H9 (cell line): ENCODE measurements around the gene MPHOSPH6. TPM values are rescaled to one million over a fixed set of nuclear protein-coding genes. Genes with fewer than 3 reads are reported as not detected.

Experiments
- DNase-seq: peaks from one replicate; pipeline ENCODE4 v3.0.0-alpha.2; 2017
- H2AFZ ChIP-seq: one replicate; pipeline ENCODE4 v1.6.1; 2013; ENCODE audit warnings: mild to moderate bottlenecking, low read length, control low read depth, moderate library complexity
- H2AK5ac ChIP-seq: 2 replicates; pipeline ENCODE4 v1.6.1; 2013; ENCODE audit warnings: low read length, control low read depth, mixed read lengths; ENCODE audit not compliant: insufficient read length
- H2BK120ac ChIP-seq: one replicate; pipeline ENCODE4 v1.6.1; 2013; ENCODE audit warnings: low read depth, mild to moderate bottlenecking, low read length, control low read depth, inconsistent platforms; ENCODE audit not compliant: poor library complexity, severe bottlenecking
- H2BK12ac ChIP-seq: 2 replicates; pipeline ENCODE4 v1.6.1; 2013; ENCODE audit warnings: low read length, control low read depth, mixed read lengths, low read depth; ENCODE audit not compliant: insufficient read length
- H2BK15ac ChIP-seq: 2 replicates; pipeline ENCODE4 v1.6.1; 2013; ENCODE audit warnings: low read depth, low read length, control low read depth
- H2BK20ac ChIP-seq: one replicate; pipeline ENCODE4 v1.6.1; 2013; ENCODE audit warnings: low read depth, mild to moderate bottlenecking, low read length, control low read depth, inconsistent platforms; ENCODE audit not compliant: poor library complexity, severe bottlenecking
- H2BK5ac ChIP-seq: 2 replicates; pipeline ENCODE4 v1.6.1; 2013; ENCODE audit warnings: low read length, control low read depth, mixed read lengths; ENCODE audit not compliant: insufficient read length
- H3K14ac ChIP-seq: 2 replicates; pipeline ENCODE4 v1.6.1; 2013; ENCODE audit warnings: low read length, control low read depth; ENCODE audit not compliant: insufficient read depth
- H3K18ac ChIP-seq: 2 replicates; pipeline ENCODE4 v1.6.1; 2013; ENCODE audit warnings: low read depth, mild to moderate bottlenecking, mixed read lengths, low read length, control low read depth; ENCODE audit not compliant: insufficient read length
- H3K23ac ChIP-seq: 2 replicates; pipeline ENCODE4 v1.6.1; 2013; ENCODE audit warnings: low read length, control low read depth, mixed read lengths, low read depth; ENCODE audit not compliant: insufficient read length
- H3K23me2 ChIP-seq: 2 replicates; pipeline ENCODE4 v1.6.1; 2013; ENCODE audit warnings: low read depth, mild to moderate bottlenecking, mixed read lengths, low read length, control low read depth; ENCODE audit not compliant: insufficient read length, poor library complexity, severe bottlenecking
- H3K27ac ChIP-seq: 2 replicates; pipeline ENCODE4 v1.5.1; 2013; ENCODE audit warnings: low read length, control low read depth, mixed read lengths, low read depth; ENCODE audit not compliant: insufficient read length
- H3K27me3 ChIP-seq: 2 replicates; pipeline ENCODE4 v1.6.1; 2013; ENCODE audit warnings: low read length, control low read depth, inconsistent platforms; ENCODE audit not compliant: insufficient read depth
- H3K4ac ChIP-seq: 2 replicates; pipeline ENCODE4 v1.6.1; 2013; ENCODE audit warnings: low read depth, mild to moderate bottlenecking, control low read depth, inconsistent platforms, low read length, moderate library complexity
- H3K4me1 ChIP-seq: 2 replicates; pipeline ENCODE4 v1.6.1; 2013; ENCODE audit warnings: low read length, control low read depth, inconsistent platforms; ENCODE audit not compliant: insufficient read depth
- H3K4me2 ChIP-seq: 2 replicates; pipeline ENCODE4 v1.6.1; 2013; ENCODE audit warnings: low read length, control low read depth, mixed read lengths; ENCODE audit not compliant: insufficient read length, insufficient read depth
- H3K56ac ChIP-seq: 2 replicates; pipeline ENCODE4 v1.6.1; 2013; ENCODE audit warnings: low read depth, mild to moderate bottlenecking, mixed read lengths, low read length, control low read depth; ENCODE audit not compliant: insufficient read length
- H3K79me1 ChIP-seq: 2 replicates; pipeline ENCODE4 v1.6.1; 2013; ENCODE audit warnings: low read depth, mild to moderate bottlenecking, moderate library complexity, low read length, control low read depth, inconsistent platforms; ENCODE audit not compliant: insufficient read depth, poor library complexity, severe bottlenecking
- H3K79me2 ChIP-seq: 2 replicates; pipeline ENCODE4 v1.6.1; 2013; ENCODE audit warnings: low read length, control low read depth, inconsistent platforms; ENCODE audit not compliant: insufficient read depth
- H3K9ac ChIP-seq: 2 replicates; pipeline ENCODE4 v1.6.1; 2013; ENCODE audit warnings: low read length, control low read depth, mixed read lengths; ENCODE audit not compliant: insufficient read length; ENCODE audit errors: extremely low read depth
- H3K9me3 ChIP-seq: one replicate; pipeline ENCODE4 v1.6.1; 2013; ENCODE audit warnings: low read depth, low read length, inconsistent platforms; ENCODE audit not compliant: control insufficient read depth
- H3T11ph ChIP-seq: one replicate; pipeline ENCODE4 v1.6.1; 2013; ENCODE audit warnings: mild to moderate bottlenecking, low read length, control low read depth, inconsistent platforms
- H4K20me1 ChIP-seq: one replicate; pipeline ENCODE4 v1.6.1; 2013; ENCODE audit not compliant: control insufficient read depth, insufficient read length, insufficient read depth
- H4K5ac ChIP-seq: 2 replicates; pipeline ENCODE4 v1.6.1; 2013; ENCODE audit warnings: low read depth, mild to moderate bottlenecking, mixed read lengths, low read length, control low read depth; ENCODE audit not compliant: insufficient read length
- H4K8ac ChIP-seq: replicated peaks from 2 replicates; pipeline ENCODE4 v1.6.1; 2013; ENCODE audit warnings: low read length, control low read depth, mixed read lengths, low read depth; ENCODE audit not compliant: insufficient read length
- H4K91ac ChIP-seq: 2 replicates; pipeline ENCODE4 v1.6.1; 2013; ENCODE audit warnings: low read depth, mild to moderate bottlenecking, moderate library complexity, mixed read lengths, low read length, control low read depth; ENCODE audit not compliant: insufficient read length
- H3K27ac Mint-ChIP-seq, 3 experiments: 2 replicates in 2 of 3; 3 replicates in 1 of 3; pipeline ENCODE4 v1.8.0; 2020 to 2021; ENCODE audit warnings: mixed read lengths in 3 of 3, mild to moderate bottlenecking in 1 of 3, moderate library complexity in 1 of 3
- H3K27me3 Mint-ChIP-seq: 2 replicates; pipeline ENCODE4 v1.8.0; 2021; ENCODE audit warnings: low read depth, mild to moderate bottlenecking, moderate library complexity, mixed read lengths
- H3K36me3 Mint-ChIP-seq, 3 experiments: 2 replicates in 2 of 3; 3 replicates in 1 of 3; pipeline ENCODE4 v1.8.0; 2020 to 2021; ENCODE audit warnings: low read depth in 3 of 3, mixed read lengths in 3 of 3; ENCODE audit not compliant: insufficient read depth in 1 of 3
- H3K4me1 Mint-ChIP-seq, 2 experiments: 2 replicates each; pipeline ENCODE4 v1.8.0; 2020; ENCODE audit warnings: mixed read lengths in 2 of 2
- H3K4me3 Mint-ChIP-seq, 2 experiments: 2 replicates in 1 of 2; 3 replicates in 1 of 2; pipeline ENCODE4 v1.8.0; 2020 to 2021; ENCODE audit warnings: mild to moderate bottlenecking in 2 of 2, mixed read lengths in 2 of 2, moderate library complexity in 1 of 2
- H3K9me3 Mint-ChIP-seq, 2 experiments: 2 replicates in 1 of 2; 3 replicates in 1 of 2; pipeline ENCODE4 v1.8.0; 2020; ENCODE audit warnings: mild to moderate bottlenecking in 2 of 2, mixed read lengths in 2 of 2, moderate library complexity in 1 of 2
- CTCF ChIP-seq: fragments of 200-600 bp; sonication (generic); conservative IDR thresholded peaks from 3 replicates; pipeline ENCODE4 v1.8.0; 2021; ENCODE audit warnings: antibody characterized with exemption, mild to moderate bottlenecking
- WGBS: extraction: QIAGEN DNeasy Blood & Tissue Kit; methylation state at CpG from one replicate; pipeline ENCODE4 v1.1.7; 2013; ENCODE audit warnings: missing lambda C conversion rate, low lambda C conversion rate, mixed read lengths; ENCODE audit not compliant: insufficient read length; ENCODE audit errors: extremely low coverage; 5-methylcytosine and 5-hydroxymethylcytosine counted together
- total RNA-seq: library from RNA; stranded (reverse); gene quantifications from 2 replicates; pipeline ENCODE4 v1.2.1, GENCODE V29; 2021

Gene MPHOSPH6
- total RNA-seq, 1 experiment from 2014 or later, result 38.3 TPM

- Histone ChIP-seq H3T11ph (no peak overlapping the region), H2BK120ac (no peak overlapping the region), H2AK5ac (no peak overlapping the region), H3K4ac (no peak overlapping the region), H3K18ac (no peak overlapping the region), H3K9me3 (no peaks in the 10 kb centered on the region), H2AFZ (no peak overlapping the region), H4K5ac (no peak overlapping the region), H4K8ac (no peak overlapping the region), H3K23me2 (peaks cover 3% of the 10 kb centered on the region), H2BK20ac (no peak overlapping the region), H3K27ac (no peak overlapping the region), H2BK5ac (no peak overlapping the region), H3K79me2 (peaks cover 1% of the 10 kb centered on the region; the same call in 1 of the 2 replicates), H2BK15ac (no peak overlapping the region), H3K27me3 (no peaks in the 10 kb centered on the region), H3K23ac (no peak overlapping the region), H3K56ac (no peak overlapping the region), H3K14ac (no peak overlapping the region), H3K9ac (no peak overlapping the region), H3K4me1 (no peaks in the 10 kb centered on the region; the same call in 1 of the 2 replicates), H3K79me1 (no peaks in the 10 kb centered on the region), H4K91ac (no peak overlapping the region), H2BK12ac (no peak overlapping the region), H4K20me1 (no peaks in the 10 kb centered on the region), H3K4me2 (no peak overlapping the region)
- WGBS, result no CpG with 5 or more reads among the region's 2 CpGs
- Mint-ChIP-seq H3K4me3 (no peak overlapping the region), H3K9me3 (no peaks in the 10 kb centered on the region), H3K27ac (no peak overlapping the region), H3K27me3 (no peaks in the 10 kb centered on the region), H3K4me1 (peaks cover 12 to 17% of the 10 kb centered on the region in 2 experiments; a peak in 3 of 4 replicates), H3K36me3 (peaks cover 44 to 63% (median 62%) of the 10 kb centered on the region in 3 experiments; a peak in 6 of 7 replicates)
- TF ChIP-seq CTCF, result no peak
- DNase-seq, result no peak
These were observed 20.5 kb downstream of the MPHOSPH6 start for GRCh38 chr16:82149536-82149935.
